Activated naive CD8-positive, alpha-beta T cell treated with anti-CD3 and anti-CD28 coated beads, Interleukin-2, amount 50 U/mL, for 16 hours (primary cell): ENCODE data around the gene TFIP11.

ENCODE experiments used
- DNase-seq: peaks from one replicate; pipeline ENCODE4 v3.0.0-alpha.2; 2020; ENCODE audit warnings: low read depth, low spot score

TFIP11 gene

DNA sequence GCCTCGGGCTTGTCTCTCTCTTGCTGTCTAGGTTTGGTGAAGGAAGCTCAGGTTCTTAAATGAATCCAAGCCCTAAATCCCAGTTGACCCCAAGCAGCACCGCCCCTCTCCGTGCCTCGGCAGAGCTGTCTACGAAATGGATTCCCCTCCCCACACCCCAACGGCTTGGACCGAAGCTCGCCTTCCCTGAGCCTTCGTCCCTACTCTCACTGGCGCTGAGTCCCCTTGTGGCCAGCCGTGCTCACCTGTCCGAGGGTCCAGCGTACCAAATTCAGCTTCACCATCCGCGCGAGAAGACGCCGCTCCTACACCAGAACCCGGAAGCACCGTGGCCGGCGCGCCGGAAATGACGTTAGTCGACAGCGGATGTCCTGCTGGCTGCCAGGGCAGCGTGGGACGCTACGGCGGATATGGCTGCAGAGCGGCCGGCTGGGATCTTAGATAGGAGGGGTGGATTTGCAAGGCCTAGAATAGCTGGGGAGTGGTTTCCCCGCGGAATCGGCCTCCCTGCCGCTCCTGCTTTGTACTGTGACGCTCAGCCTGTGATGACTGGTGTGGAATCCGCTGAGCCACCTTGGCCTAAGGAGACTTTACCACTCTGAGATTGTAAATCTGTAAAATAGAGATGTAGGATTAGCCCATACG lies at the start of gene TFIP11:
Gene TFIP11, minus strand, starts transcription at position 325 of the 645 bp plus-strand sequence. CDS start 2,201 bp downstream, outside the sequence.
- DNase-seq: peak; percentile 80

- no peak for DNase-seq
Measured at GRCh38 chr22:26561756-26562417, 49.6 kb upstream of the TFIP11 start.

- DNase-seq: no peak
Measured at GRCh38 chr22:26559961-26560575, 47.8 kb upstream of the TFIP11 start.

GRCh38 chr22:26558248-26558895 lies 46.1 kb upstream of the TFIP11 start:
- DNase-seq: no peak

GRCh38 chr22:26556904-26557303 lies 44.6 kb upstream of the TFIP11 start:
- no peak for DNase-seq

DNA sequence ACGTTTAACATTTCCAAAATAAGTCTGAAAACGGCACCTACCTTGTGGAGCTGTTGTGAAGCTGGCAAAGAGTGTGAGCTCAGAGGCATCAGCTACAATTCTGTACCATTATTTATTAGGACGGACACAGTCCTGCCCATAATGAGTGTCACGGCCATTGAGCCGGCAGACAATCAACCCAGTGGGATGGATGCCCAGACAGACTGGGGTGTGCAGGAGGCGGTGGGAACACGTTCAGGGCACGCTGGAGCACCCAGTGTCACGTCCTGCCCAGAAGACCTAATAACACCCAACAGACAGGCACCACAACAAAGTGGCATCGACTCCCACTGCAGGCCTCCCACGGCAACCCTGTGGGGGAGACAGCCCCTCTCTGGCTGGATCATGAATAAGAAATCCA lies 43.2 kb upstream of the TFIP11 start:
- DNase-seq: no peak

- no peak for DNase-seq
Measured at GRCh38 chr22:26554956-26555355, 42.7 kb upstream of the TFIP11 start.

DNA sequence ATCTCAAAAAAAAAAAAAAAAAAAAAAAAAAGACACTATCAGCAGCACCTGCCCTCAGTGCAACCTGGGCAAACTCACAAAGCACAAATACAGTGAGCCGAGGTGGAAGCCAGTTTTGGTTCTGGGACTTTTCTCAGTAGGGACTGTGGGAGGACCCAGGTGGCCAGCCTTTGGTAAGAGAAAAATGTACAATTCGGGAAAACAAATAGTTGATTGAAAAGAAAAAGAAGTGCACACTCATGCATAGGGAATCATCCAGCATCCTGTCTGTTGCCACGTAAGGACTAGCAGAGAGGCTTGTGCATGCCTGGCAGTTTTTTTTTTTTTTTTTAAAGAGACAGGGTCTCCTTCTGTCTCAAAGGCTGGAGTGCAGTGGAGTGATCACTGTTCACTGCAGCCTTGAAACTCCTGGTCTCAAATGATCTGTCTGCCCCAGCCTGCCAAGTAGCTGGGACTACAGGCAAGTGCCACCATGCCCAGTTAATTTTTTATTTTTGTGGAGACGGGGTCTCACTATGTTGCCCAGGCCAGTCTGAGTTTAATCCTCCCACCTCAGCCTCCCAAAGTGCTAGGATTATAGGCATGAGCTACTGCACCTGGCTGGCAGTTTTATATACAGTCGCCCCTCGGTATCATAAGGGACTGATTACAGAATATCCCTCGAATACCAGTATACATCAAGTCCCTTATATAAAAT lies 40.9 kb upstream of the TFIP11 start:
- no peak for DNase-seq

DNA sequence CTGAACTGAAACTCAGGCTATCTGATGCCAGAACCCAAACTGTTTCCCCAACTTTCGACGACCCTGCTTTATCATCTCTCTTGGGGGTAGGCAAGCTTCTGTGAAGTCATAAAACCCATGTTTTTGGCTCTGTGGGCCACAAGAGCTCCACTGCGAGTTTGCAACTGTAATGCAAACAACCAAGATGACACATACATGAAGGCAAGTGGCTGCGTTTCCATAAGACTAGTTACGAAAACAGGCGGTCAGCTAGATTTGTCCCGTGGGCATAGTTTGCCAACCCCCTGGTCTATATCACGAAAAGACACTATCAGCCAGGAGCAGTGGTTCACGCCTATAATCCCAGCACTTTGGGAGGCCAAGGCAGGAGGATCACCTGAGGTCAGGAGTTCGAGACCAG lies 40.2 kb upstream of the TFIP11 start:
- DNase-seq: no peak

GRCh38 chr22:26551568-26551967 lies 39.3 kb upstream of the TFIP11 start:
- no peak for DNase-seq

GRCh38 chr22:26550498-26551033 lies 38.3 kb upstream of the TFIP11 start:
- DNase-seq: no peak

GRCh38 chr22:26549902-26550497 lies 37.7 kb upstream of the TFIP11 start:
- DNase-seq: no peak

GRCh38 chr22:26548984-26549383 lies 36.7 kb upstream of the TFIP11 start:
- DNase-seq: no peak

- no peak for DNase-seq
Measured at GRCh38 chr22:26548303-26548702, 36.0 kb upstream of the TFIP11 start.

- no peak for DNase-seq
Measured at GRCh38 chr22:26547837-26548236, 35.6 kb upstream of the TFIP11 start.

GRCh38 chr22:26547426-26547825 lies 35.2 kb upstream of the TFIP11 start:
- DNase-seq: peak; percentile 3

DNA sequence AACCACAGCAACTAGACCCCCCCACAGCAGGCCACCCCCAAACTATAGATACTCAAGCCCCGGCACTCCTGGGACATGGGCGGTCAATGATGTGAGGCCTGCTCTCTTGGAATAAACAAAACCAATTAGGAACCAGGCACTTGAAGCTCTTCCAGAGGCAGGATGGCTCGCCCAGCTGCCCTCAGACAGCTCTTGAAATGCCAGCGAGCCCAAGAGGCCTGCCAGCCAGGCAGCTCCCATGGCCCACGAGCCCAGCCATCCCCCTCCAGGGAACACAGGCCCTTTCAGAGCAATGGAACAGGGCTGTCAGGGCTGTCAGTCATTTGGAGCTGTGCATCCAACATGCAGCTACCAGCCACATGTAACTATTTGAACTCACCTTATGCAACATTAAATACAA lies 34.0 kb upstream of the TFIP11 start:
- DNase-seq: no peak

DNA sequence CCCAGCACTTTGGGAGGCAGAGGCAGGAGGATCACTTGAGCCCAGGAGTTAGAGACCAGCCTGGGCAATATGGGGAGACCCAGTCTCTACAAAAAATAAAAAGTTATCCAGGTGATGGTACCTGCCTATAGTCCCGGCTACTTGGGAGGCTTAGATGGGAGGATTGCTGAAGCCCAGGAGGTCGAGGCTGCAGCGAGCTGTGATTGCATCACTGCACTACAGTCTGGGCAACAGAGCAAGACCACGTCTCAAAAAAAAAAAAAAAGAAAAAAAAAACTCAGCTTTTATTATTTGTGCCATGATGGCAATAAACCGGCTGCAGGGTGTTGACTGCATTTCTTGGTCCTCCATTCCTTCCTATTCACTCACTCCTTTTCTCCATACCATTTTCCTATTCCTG lies 33.6 kb upstream of the TFIP11 start:
- DNase-seq: no peak

DNA sequence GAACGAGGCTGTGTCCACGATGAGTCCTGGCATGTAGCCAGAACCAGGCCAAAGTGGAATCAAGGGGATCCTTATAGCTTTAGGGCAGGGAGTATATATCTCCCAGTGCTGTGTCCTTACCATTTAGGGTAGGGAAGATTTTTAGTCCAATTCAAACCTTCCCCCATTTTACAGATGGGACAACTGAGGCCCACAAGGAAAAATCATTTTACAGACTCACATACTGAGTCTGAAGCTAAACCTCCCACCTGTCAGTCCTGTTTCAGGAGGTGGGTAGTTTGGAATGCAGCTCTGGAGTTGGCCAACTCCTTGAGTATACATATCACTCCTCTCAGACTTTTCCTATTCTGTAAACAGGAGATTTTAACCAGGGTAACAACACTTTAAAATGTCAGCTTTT lies 33.1 kb upstream of the TFIP11 start:
- DNase-seq: no peak

GRCh38 chr22:26544489-26544888 lies 32.2 kb upstream of the TFIP11 start:
- DNase-seq: no peak

DNA sequence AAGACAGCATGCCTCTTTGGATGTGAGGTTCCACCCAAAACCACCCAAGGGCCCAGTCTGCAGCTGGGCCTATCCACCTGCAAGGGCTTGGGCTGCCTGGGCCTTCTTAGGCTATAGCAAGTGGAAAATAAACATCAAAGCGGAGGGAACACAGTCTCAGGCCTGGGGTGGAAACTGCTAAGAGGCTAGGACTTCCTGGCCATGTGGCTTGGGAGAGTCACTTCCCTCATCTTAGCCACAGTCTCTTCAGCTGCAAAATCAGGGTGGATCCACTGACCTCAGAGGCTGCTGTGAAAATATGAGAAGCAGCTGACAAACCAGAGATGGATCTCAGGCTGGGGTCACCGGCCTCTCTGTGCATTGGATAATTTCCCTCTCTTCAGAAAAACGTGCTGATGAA lies 30.6 kb upstream of the TFIP11 start:
- no peak for DNase-seq
